Activated CD4-positive, alpha-beta T cell treated with anti-CD3 and anti-CD28 coated beads, Interleukin-2, Interleukin-4, amounts not matched to agents 100 ng/mL and 50 ng/mL, durations not matched to agents 16 hours and 8 hours (primary cell): Measurements from ENCODE around the gene KAZN.
A peak's percentile ranks its signal among the peaks of the same experiment; 100 is the strongest.

Source experiments
- DNase-seq: peaks from one replicate; pipeline ENCODE4 v3.0.0-alpha.2; 2020; ENCODE audit warnings: low spot score

The KAZN gene

DNA sequence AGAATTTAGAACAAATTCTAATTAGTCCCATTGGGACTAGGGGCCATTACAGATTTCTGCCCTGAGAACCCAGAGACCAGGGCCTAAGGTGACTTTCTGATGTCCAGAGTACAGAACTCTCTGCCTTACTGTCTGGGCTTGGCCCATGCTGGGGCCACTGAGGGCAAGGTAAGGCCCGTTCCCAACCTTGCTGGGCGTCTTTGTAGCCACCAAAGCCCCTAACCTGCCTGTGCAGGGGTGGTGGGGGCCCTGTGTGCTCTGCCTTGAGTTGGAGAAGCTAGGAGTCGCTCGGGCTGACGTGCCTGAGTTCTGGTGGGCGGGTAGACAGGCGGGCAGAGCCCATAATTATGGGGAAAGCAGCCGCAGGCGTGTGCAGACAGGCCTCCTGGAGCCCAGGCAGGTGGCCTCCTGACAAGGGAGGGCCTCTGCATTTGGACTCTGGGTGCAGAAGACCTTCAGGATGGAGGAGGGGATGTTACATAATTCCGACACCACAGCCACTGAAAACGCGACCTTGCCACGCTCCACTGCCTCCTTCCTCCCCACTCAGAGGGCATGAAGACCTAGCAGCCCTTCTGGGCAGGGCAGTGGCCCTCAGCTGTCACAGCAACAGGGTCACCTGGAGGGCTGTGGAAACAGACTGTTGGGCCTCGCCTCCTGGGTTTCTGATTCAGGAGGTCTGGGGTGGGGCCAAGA lies 315.1 kb downstream of the KAZN start:
- DNase-seq, result no peak

DNA sequence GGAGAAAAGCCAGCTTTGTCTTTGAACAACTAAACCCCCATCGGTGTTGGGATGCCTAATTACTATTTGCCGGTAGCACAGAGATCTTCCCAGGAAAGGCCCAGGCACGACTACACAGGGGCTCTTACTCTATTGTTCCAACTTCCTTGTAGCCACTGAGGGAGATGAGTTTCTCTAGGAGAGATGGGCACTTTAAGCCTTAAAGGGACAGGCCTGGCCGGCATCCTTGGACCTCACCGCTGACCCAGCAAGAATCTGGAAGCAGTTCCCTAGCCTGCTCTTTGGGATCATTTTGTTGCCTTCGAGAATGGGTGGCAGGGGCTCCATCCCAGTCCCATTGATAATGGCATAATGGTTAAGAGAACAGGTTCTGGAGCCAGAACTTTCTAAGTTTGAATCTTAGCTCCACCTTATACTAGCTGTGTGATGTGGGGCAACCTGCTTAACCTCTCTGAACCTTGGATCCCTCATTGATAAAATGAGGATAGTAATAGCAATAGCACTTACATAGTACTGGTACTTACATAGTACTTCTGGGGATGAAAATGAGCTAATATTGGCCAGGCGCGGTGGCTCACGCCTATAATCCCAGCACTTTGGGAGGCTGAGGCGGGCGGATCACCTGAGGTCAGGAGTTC lies 316.0 kb downstream of the KAZN start:
- DNase-seq, result no peak

DNA sequence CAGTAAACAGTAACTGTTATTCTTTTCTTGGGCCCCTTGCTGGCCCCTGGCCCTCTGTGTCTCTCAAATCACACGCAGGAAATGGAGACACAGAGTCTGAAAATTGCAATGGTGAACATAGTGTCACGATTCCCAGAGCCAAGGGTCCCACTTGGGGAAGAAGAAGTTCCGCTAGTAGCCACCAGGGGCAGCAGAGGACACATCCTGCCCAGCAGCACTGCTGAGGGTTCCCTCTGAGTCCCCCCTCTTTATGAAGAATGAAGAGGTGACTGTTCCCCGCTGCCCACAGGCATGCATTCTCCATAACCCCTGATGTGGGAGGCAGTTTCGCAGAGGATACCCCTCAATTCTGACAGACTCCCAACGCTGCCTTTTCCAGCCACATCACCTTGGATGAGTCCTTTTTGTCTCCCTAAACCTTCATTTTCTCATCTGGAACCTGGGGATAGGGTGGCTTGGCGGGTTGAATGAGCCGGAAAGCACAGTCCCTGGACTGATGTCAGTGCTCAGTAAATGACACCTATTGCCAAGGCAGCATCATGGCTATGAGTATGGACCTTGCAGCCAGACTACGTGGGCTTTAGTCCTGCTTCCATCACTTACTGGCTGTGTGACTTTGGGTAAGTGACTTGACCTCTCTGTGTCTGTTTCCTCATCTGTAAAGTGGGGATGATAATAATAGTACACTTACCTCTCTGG lies 317.0 kb downstream of the KAZN start:
- peak; percentile 46 for DNase-seq

DNA sequence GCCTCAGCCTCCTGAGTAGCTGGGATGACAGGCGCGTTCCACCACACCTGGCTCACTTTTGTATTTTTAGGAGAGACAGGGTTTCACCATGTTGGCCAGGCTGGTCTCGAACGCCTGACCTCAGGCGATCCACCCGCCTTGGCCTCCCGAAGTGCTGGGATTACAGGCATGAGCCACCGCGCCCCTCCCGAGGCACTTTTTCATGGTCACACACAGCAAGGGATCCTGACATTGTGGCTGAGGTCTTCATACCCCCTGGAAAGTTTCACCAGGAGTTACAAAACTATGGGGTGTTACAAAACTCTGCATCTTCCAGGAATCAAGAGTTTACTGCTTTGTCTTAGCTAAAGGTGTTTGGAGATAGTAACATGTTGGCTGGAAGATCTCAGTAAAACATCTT lies 320.8 kb downstream of the KAZN start:
- DNase-seq, result no peak

DNA sequence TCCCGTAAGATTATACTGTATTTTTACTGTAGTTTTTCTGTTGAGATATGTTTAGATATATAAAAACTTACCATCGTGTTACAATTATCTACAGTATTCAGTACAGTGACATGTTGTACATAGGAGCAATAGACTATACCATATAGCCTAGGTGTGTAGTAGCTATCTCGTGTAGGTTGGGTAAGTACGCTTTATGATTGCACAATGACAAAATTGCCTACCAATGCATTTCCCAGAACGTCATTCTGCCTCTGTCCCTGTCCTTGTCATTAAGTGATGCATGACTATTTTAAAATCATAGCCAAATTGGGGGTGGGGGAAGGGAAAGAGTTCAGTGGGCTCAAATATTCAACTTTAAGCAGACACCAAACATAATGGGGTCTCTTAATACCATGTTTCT lies 321.3 kb downstream of the KAZN start:
- no peak for DNase-seq

DNA sequence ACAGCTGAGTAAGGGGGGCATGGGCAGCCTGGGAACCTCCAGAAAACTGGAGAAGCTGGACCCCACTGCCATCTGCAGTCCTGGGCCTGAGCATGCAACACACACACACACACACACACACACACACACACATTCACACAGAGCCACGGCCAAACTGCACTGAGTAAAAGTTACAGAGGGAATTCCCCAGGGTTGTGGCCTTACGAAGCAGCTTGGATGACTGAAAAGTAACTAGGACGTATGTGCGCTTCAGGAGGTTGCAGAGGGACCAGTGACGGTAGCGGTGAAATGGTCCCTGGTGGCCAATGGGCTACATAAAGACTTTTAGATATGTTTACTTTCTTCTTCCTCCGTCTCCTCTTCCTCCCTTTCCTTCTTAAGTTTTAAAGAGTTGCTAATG lies 322.6 kb downstream of the KAZN start:
- no peak for DNase-seq

DNA sequence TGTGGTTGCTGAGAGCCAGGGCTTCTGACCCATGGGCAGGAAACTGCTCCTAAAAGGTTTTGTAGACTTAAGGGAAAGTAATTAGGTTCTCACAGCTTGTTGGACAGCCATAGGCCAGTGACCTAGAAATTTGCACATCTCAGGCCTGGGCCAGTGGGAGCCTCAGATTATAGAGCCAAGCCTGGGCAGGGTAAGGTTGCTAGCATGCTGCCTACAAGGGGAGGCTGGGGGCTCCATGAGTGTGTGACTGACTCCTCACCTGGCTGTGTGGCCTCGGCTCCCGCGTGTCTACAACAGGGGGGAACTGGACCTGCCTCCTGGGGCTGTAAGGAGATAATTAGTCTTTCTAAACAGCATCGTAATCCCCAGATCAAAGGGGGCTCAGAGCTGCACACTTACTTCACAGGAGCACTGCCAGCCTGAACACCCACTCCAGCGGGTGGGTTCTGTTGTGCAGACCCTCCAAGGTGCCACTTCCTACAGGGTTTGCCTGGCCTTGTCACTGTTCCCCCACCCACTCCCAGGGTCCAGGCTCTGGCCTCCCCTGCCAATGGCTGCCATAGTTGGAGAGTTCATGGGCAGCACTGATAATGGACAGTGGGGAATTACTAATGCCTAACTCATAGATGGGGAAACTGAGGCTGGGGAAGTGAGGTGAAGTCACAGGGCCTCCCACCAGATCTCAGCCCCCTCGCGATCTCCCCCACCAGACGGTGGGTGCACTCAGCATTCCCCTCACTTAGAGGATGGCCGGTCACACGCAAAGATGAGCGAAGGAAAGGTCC lies 324.6 kb downstream of the KAZN start:
- DNase-seq, result no peak

DNA sequence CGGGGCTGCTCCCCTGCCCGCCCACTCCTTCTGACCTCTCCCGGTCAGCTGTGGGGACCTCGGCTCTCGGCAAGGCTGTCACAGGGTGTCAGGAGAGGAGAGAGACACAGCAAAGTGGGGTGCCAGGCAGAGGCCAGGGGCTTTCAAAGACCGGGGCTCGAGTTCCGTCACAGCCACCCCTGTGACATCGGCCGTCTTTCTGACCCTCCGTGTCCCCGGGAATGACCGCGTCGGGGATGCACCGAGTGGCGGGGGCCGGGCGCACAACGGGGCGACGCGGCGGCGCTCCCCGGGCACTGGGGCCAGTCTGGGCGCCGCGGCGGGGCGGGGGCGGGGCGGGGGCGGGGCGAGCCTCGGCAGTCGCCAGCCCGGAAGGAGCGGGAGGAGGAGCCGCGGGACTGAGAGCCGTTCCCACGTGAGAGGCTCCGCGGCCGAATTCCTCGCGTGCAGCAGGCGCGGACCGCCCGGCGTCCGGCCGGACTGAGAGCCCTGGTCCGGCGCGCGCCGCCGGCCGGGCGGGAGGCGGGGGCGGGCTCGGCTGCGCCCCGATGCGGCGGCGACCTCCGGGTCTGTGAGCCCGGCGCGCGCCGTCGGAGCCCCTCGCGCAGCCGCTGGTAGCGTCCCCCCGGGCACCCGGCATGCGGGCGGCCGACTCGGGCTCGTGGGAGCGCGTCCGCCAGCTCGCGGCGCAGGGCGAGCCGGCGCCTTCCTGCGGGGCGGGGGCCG lies 325.4 kb downstream of the KAZN start:
- DNase-seq, result peak; percentile 17

DNA sequence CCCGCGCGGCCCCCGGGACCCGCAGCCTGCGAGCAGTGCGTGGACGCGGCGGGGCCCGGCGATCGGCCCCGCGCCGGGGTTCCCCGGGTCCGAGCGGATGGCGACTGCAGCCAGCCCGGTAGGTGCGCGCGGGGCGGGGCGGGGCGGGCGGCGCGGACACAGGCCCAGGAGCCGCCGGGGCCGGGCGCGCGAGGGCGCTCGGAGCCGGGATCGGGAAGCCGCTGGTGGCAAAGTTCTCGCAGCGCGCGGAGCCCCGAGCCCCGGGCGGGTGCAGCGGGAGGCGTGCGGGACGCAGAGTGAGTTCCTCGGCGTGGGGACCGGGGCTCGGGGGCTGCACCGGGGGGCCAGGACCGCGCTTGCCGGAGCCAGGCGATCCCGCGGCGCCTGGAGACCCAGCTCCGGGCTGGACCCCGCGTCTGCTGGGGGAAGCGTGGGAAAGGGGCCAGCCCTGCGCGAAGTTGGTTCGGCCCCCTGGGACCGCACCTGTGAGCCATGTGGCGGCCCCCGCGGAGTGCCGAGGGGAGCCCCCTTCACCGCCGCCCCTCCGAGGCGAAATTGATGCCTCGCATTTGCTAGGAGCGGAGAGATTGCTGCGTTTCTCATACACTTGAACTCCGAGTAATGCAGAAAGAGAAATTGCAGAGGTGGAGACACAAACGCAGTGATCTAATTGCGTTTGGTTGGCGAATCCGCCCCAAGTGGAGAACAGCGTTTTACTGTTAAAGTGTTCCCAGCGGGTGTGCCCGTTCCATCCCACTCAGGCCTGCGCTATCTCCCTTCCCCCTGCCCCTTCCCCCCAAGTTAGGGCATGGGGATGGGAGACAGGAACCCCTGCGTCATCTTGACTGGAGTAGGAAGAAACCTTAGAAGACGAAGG lies 326.2 kb downstream of the KAZN start:
- no peak for DNase-seq

DNA sequence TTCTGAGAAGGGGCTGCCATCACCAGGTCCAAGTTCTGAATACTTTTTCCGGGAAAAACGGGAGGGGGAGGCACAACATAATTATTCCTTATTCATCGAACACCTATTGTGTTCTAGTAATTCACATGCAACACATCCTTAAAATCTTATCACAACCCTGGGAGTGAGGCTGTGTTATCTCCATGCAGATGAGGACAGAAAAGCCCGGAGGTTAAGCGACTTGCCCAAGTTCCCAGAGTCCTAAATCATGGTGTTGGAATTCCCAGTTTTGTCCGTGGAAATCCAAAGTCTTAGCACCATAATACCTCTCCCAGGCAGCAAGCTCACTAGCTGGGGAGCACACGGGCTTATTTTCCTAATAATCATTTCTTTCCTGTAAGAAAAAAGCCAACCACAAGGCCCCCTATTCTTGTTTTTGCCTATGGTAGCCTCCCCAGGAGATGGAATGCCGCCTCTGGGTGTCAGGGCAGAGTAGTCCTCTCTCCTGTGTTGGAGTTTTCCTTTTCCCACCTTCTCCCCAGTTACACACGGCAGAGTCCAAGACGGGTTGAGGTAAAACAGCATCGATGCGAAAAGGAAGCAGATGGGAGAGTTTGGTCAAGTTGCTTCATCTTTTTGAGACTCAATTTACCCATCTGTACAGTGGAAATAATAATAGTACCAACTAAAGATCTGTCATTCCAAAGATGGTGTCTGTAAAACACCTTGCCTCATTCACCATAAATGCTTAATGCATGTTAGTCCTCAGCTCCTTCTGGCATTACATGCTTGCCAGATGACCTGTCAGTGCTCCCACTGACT lies 327.1 kb downstream of the KAZN start:
- DNase-seq, result no peak

DNA sequence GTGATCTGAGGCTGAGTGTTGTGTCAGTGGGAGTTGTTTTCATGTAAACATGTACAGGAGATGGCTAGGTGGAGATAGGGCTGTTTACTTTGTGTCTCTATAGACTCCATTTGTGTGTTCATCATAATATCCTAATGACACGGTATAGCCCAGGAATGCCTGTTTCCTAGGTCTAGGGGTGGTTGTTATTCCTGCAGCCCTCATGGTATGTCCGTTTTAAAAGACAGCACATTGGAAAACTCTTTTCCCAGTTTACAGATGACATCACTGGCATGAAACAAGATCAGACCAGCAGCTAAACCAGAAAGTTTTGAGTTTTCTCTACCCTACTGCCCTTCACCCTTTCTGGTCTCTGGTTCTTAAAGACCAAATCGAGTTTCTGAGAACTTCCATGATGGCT lies 327.7 kb downstream of the KAZN start:
- DNase-seq, result no peak

DNA sequence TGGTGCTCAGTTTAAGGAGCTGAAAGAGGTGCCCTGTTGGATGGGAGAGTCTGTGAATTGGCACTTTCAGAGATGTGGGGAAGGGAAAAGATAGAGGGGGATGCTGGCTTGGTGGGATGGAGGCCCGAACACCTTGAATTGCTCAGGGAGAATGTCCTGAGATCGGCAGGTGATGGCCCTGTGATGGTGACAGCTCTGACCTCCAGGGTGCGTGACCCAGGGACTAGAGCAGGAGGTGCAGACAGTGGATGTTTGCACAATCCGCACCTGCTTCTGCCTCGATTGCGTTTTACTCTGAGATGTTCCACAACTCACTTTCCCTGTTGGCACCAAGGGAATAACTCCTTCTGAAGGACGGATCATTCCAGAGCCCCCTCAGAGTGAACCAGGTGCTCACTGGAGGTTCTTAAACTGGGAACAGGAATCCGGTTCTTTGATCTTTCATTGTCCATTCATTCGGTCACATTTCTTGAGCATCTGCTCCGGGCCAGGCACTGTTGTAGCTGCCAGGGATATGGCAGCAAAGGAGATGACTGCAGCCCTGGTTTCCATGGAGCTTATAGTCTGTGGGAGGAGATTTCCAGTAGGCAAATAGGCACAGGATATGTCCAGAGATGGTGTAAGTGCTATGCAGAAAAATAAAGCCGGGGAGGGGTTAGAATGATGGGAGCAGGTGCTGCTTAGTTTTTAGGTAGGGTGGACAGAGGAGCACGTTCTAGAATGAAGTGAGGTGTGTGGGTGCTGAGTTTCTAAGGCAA lies 328.5 kb downstream of the KAZN start:
- no peak for DNase-seq

DNA sequence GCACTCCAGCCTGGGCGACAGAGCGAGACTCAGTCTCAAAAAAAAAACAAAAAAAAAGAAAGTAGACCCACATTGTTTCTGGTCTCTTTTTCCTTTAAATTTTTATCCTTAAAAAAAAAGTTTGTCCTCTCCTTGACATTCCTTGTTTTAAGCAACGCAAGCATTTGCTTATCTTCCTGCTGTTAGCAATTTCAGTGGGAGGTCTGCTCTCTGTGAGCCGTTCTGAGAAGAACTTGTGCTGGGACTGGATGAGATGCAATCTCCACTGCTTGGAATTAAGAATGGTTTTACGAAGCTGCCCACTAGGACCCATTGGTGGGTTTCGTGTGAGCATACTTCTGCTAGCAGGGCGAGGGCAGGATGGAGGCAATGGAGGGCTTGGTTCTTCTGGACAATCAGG lies 329.9 kb downstream of the KAZN start:
- no peak for DNase-seq

DNA sequence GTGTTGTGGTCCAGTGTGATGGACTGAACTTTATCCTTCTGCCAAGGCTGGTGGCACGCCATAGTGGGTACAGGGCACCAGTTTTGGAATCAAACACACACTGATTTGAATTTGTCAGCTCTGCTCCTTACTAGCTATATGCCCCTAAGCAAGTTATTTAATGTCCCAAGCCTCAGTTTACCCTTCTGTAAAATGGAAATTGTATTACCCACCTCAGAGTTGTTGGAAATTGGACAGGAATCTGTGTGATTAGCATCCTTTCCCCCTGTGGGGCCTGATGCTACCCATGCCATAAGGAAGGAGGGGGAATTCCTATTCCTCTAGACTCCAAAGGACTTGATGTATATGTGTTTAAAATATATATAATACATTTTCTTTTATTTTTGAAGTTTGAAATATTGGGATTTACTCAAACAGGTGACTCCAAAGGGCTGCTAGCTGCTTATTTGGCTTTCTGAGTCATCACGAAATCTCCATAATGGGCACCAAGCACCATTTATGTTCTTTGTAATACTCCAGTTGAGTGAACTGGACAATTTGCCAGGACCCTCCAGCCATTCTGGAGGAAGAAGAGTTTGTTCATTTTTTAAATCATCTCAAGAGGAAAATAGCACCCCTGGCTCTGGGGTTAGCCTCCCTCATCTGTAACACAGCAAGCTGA lies 330.5 kb downstream of the KAZN start:
- DNase-seq, result no peak

DNA sequence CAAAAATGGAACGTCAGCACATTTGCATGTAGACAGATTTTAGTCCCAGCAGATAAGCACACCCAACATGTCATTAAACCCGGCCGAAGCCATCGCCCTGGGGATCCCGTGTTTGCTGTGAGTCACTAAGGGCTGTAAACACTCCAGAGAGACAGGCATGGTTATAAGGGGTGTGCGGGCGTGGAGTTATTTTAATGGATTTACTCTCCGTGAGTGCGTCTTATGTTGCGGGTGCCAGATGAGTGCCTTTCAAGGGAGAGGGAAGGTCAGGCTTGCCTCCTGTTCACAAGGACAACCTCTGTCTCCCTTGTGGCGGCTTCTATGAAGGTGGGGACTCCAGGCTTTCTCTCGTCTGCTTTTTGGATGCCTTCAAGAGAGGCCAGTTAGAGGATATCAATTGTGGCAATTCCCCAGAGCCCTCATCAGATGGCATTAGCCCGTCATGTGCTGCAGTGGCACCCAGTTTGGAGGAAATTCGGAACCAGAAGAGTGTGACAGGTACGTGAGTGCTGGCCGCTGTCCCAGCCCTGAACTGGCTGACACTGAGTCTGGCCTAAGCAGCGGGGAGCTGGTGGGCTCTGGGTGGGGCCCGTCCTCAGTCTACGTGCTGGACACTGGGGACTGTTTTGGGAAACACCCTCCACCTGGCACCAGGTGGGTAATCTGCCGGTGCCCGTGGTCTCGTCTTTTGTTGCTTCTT lies 331.2 kb downstream of the KAZN start:
- no peak for DNase-seq

DNA sequence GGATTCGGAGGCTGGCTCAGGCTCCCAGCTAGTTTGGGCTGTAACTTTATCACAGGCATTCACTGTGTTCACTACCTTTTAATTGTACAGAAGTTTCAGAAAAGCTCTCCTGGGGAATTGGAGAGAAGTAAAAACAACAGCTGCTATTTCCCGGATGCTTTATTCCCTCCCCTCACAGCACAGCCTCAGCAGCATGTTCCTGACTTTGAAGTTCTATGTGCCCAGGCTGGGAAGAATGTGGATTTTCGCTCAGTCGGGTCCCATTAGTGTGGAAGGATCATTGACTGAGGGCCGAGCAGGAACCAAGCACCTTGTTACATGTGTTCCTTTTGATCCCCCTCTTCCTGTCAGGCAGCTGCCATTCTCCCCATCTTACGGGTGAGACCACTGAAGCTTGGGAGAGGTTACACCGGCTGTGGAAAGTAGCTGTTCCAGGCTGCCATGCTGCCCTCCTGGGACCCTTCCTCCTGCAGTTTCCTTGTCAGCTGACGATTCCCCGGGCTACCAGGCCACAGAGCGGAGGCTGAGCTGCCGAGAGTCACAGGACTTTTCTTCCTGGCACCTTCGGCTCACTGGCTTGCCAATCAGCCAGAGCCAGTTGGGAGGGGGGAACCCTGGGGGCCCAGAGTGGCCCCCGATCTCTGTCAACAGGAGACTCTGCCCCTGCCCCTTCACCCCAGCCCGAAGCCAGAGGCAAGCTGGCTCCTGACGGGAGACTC lies 331.9 kb downstream of the KAZN start:
- DNase-seq, result no peak

DNA sequence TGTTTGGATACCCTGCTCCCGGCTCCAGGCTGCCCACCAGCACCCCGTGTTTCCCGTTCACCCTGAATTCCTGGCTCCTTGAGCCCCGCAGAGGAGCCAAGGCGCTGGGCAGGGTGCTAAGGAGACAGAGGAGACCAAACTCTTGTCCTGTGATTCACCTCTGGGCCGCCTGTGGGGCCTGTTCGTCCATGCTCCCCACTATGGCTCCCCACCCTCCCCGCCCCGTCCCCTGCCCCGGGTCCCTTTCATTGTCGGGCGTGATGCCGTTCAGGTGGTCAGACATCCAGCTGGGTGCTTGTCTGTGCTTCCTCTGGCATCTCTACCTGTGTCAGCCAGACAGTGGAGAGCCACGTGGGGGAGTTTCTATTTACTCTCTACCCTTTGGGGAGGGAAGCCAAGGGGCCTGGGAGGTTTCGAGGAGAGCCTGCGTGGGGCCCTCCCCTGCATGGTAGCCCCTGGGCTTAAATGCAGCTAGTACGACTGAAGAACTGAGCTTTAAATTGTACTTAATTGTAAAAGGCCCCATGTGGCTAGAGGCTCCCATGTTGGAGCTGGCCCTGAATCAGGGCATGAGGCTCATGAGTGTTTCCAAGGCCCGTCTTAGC lies 333.7 kb downstream of the KAZN start:
- DNase-seq, result no peak
